Measurements from ENCODE around the gene GRK5.

Gene GRK5

GRCh38 chr10:119401671-119402395 is 194.5 kb downstream of the GRK5 start:
- Histone ChIP-seq H3K4me3 (ENCODE audit: low read depth in 1 of 2, low read length in 2 of 2) (no peak overlapping the region), H3K9me3 (ENCODE audit: control insufficient read depth in 1 of 2, low read length in 2 of 2) (no peaks in the 10 kb centered on the region), H3K27me3 (ENCODE audit: control insufficient read depth in 1 of 2, insufficient read depth in 2 of 2, low read length in 2 of 2) (no peaks in the 10 kb centered on the region), H3K4me1 (ENCODE audit: control insufficient read depth in 1 of 2, insufficient read depth in 2 of 2, low read length in 2 of 2) (peaks cover 8 to 22% of the 10 kb centered on the region in 2 donors), H3K36me3 (ENCODE audit: control insufficient read depth in 1 of 2, insufficient read depth in 2 of 2, low read length in 2 of 2) (peaks cover 3 to 5% of the 10 kb centered on the region in 2 donors), H3K27ac (ENCODE audit: low read depth, low read length) (peak overlapping the region; percentile 43), H3K9ac (ENCODE audit: low read depth in 1 of 2, low read length in 2 of 2) (no peak overlapping the region)

GRCh38 chr10:119403921-119404320 is 196.6 kb downstream of the GRK5 start:
- Histone ChIP-seq H3K4me3 (ENCODE audit: low read depth in 1 of 2, low read length in 2 of 2) (no peak overlapping the region), H3K4me1 (ENCODE audit: control insufficient read depth in 1 of 2, insufficient read depth in 2 of 2, low read length in 2 of 2) (peaks cover 8 to 22% of the 10 kb centered on the region in 2 donors), H3K9ac (ENCODE audit: low read depth in 1 of 2, low read length in 2 of 2) (no peak overlapping the region), H3K9me3 (ENCODE audit: control insufficient read depth in 1 of 2, low read length in 2 of 2) (no peaks in the 10 kb centered on the region), H3K27ac (ENCODE audit: low read depth, low read length) (no peak overlapping the region), H3K36me3 (ENCODE audit: control insufficient read depth in 1 of 2, insufficient read depth in 2 of 2, low read length in 2 of 2) (peaks cover 3% of the 10 kb centered on the region in 2 donors), H3K27me3 (ENCODE audit: control insufficient read depth in 1 of 2, insufficient read depth in 2 of 2, low read length in 2 of 2) (no peaks in the 10 kb centered on the region)

GRCh38 chr10:119404719-119405519 is 197.5 kb downstream of the GRK5 start:
- Histone ChIP-seq H3K27me3 (ENCODE audit: control insufficient read depth in 1 of 2, insufficient read depth in 2 of 2, low read length in 2 of 2) (no peaks in the 10 kb centered on the region), H3K9me3 (ENCODE audit: control insufficient read depth in 1 of 2, low read length in 2 of 2) (no peaks in the 10 kb centered on the region), H3K27ac (ENCODE audit: low read depth, low read length) (no peak overlapping the region), H3K4me3 (ENCODE audit: low read depth in 1 of 2, low read length in 2 of 2) (no peak overlapping the region), H3K36me3 (ENCODE audit: control insufficient read depth in 1 of 2, insufficient read depth in 2 of 2, low read length in 2 of 2) (peaks cover 3% of the 10 kb centered on the region in 2 donors), H3K9ac (ENCODE audit: low read depth in 1 of 2, low read length in 2 of 2) (no peak overlapping the region), H3K4me1 (ENCODE audit: control insufficient read depth in 1 of 2, insufficient read depth in 2 of 2, low read length in 2 of 2) (peaks cover 8 to 22% of the 10 kb centered on the region in 2 donors)

GRCh38 chr10:119405520-119405807 is 198.1 kb downstream of the GRK5 start:
- H3K4me1 ChIP-seq (ENCODE audit: control insufficient read depth in 1 of 2, insufficient read depth in 2 of 2, low read length in 2 of 2), result peaks cover 13 to 22% of the 10 kb centered on the region in 2 donors
- no peak overlapping the region for H3K9ac ChIP-seq (ENCODE audit: low read depth in 1 of 2, low read length in 2 of 2)
- H3K27ac ChIP-seq (ENCODE audit: low read depth, low read length), result no peak overlapping the region
- H3K9me3 ChIP-seq (ENCODE audit: control insufficient read depth in 1 of 2, low read length in 2 of 2), result no peaks in the 10 kb centered on the region
- H3K36me3 ChIP-seq (ENCODE audit: control insufficient read depth in 1 of 2, insufficient read depth in 2 of 2, low read length in 2 of 2), result peaks cover 3% of the 10 kb centered on the region in 2 donors
- H3K27me3 ChIP-seq (ENCODE audit: control insufficient read depth in 1 of 2, insufficient read depth in 2 of 2, low read length in 2 of 2), result no peaks in the 10 kb centered on the region
- H3K4me3 ChIP-seq (ENCODE audit: low read depth in 1 of 2, low read length in 2 of 2), result no peak overlapping the region

GRCh38 chr10:119406137-119406536 is 198.8 kb downstream of the GRK5 start:
- no peaks in the 10 kb centered on the region for H3K27me3 ChIP-seq (ENCODE audit: control insufficient read depth in 1 of 2, insufficient read depth in 2 of 2, low read length in 2 of 2)
- peak overlapping the region; percentile 49 for H3K27ac ChIP-seq (ENCODE audit: low read depth, low read length)
- H3K4me1 ChIP-seq (ENCODE audit: control insufficient read depth in 1 of 2, insufficient read depth in 2 of 2, low read length in 2 of 2), result peaks cover 14 to 22% of the 10 kb centered on the region in 2 donors
- no peak overlapping the region for H3K9ac ChIP-seq (ENCODE audit: low read depth in 1 of 2, low read length in 2 of 2)
- no peak overlapping the region for H3K4me3 ChIP-seq (ENCODE audit: low read depth in 1 of 2, low read length in 2 of 2)
- H3K9me3 ChIP-seq (ENCODE audit: control insufficient read depth in 1 of 2, low read length in 2 of 2), result no peaks in the 10 kb centered on the region
- peaks cover 3% of the 10 kb centered on the region in 2 donors for H3K36me3 ChIP-seq (ENCODE audit: control insufficient read depth in 1 of 2, insufficient read depth in 2 of 2, low read length in 2 of 2)

GRCh38 chr10:119406601-119407253 is 199.4 kb downstream of the GRK5 start:
- Histone ChIP-seq H3K36me3 (ENCODE audit: control insufficient read depth in 1 of 2, insufficient read depth in 2 of 2, low read length in 2 of 2) (peaks cover 0 to 3% of the 10 kb centered on the region in 2 donors), H3K4me1 (ENCODE audit: control insufficient read depth in 1 of 2, insufficient read depth in 2 of 2, low read length in 2 of 2) (peaks cover 9 to 17% of the 10 kb centered on the region in 2 donors), H3K4me3 (ENCODE audit: low read depth in 1 of 2, low read length in 2 of 2) (no peak overlapping the region), H3K27ac (ENCODE audit: low read depth, low read length) (peak overlapping the region; percentile 49), H3K9ac (ENCODE audit: low read depth in 1 of 2, low read length in 2 of 2) (no peak overlapping the region), H3K27me3 (ENCODE audit: control insufficient read depth in 1 of 2, insufficient read depth in 2 of 2, low read length in 2 of 2) (no peaks in the 10 kb centered on the region), H3K9me3 (ENCODE audit: control insufficient read depth in 1 of 2, low read length in 2 of 2) (no peaks in the 10 kb centered on the region)

- Histone ChIP-seq H3K9me3 (ENCODE audit: control insufficient read depth in 1 of 2, low read length in 2 of 2) (no peaks in the 10 kb centered on the region), H3K27ac (ENCODE audit: low read depth, low read length) (no peak overlapping the region), H3K9ac (ENCODE audit: low read depth in 1 of 2, low read length in 2 of 2) (no peak overlapping the region), H3K4me1 (ENCODE audit: control insufficient read depth in 1 of 2, insufficient read depth in 2 of 2, low read length in 2 of 2) (peaks cover 12 to 14% of the 10 kb centered on the region in 2 donors), H3K4me3 (ENCODE audit: low read depth in 1 of 2, low read length in 2 of 2) (no peak overlapping the region), H3K27me3 (ENCODE audit: control insufficient read depth in 1 of 2, insufficient read depth in 2 of 2, low read length in 2 of 2) (no peaks in the 10 kb centered on the region), H3K36me3 (ENCODE audit: control insufficient read depth in 1 of 2, insufficient read depth in 2 of 2, low read length in 2 of 2) (peaks cover 0 to 3% of the 10 kb centered on the region in 2 donors)
These were observed 199.9 kb downstream of the GRK5 start for GRCh38 chr10:119407254-119407777.

GRCh38 chr10:119408072-119408471 is 200.7 kb downstream of the GRK5 start:
- Histone ChIP-seq H3K27me3 (ENCODE audit: control insufficient read depth in 1 of 2, insufficient read depth in 2 of 2, low read length in 2 of 2) (no peaks in the 10 kb centered on the region), H3K27ac (ENCODE audit: low read depth, low read length) (no peak overlapping the region), H3K36me3 (ENCODE audit: control insufficient read depth in 1 of 2, insufficient read depth in 2 of 2, low read length in 2 of 2) (peaks cover 0 to 3% of the 10 kb centered on the region in 2 donors), H3K4me3 (ENCODE audit: low read depth in 1 of 2, low read length in 2 of 2) (no peak overlapping the region), H3K4me1 (ENCODE audit: control insufficient read depth in 1 of 2, insufficient read depth in 2 of 2, low read length in 2 of 2) (peaks cover 16 to 19% of the 10 kb centered on the region in 2 donors), H3K9ac (ENCODE audit: low read depth in 1 of 2, low read length in 2 of 2) (no peak overlapping the region), H3K9me3 (ENCODE audit: control insufficient read depth in 1 of 2, low read length in 2 of 2) (no peaks in the 10 kb centered on the region)

GRCh38 chr10:119408969-119409371 is 201.6 kb downstream of the GRK5 start:
- peaks cover 0 to 3% of the 10 kb centered on the region in 2 donors for H3K36me3 ChIP-seq (ENCODE audit: control insufficient read depth in 1 of 2, insufficient read depth in 2 of 2, low read length in 2 of 2)
- peaks cover 22 to 24% of the 10 kb centered on the region in 2 donors for H3K4me1 ChIP-seq (ENCODE audit: control insufficient read depth in 1 of 2, insufficient read depth in 2 of 2, low read length in 2 of 2)
- no peak overlapping the region for H3K4me3 ChIP-seq (ENCODE audit: low read depth in 1 of 2, low read length in 2 of 2)
- H3K27me3 ChIP-seq (ENCODE audit: control insufficient read depth in 1 of 2, insufficient read depth in 2 of 2, low read length in 2 of 2), result no peaks in the 10 kb centered on the region
- H3K9me3 ChIP-seq (ENCODE audit: control insufficient read depth in 1 of 2, low read length in 2 of 2), result no peaks in the 10 kb centered on the region
- peak overlapping the region; percentile 70 for H3K27ac ChIP-seq (ENCODE audit: low read depth, low read length)
- no peak overlapping the region for H3K9ac ChIP-seq (ENCODE audit: low read depth in 1 of 2, low read length in 2 of 2)

GRCh38 chr10:119409385-119409784 is 202.0 kb downstream of the GRK5 start:
- H3K36me3 ChIP-seq (ENCODE audit: control insufficient read depth in 1 of 2, insufficient read depth in 2 of 2, low read length in 2 of 2), result peaks cover 0 to 3% of the 10 kb centered on the region in 2 donors
- no peaks in the 10 kb centered on the region for H3K9me3 ChIP-seq (ENCODE audit: control insufficient read depth in 1 of 2, low read length in 2 of 2)
- H3K9ac ChIP-seq (ENCODE audit: low read depth in 1 of 2, low read length in 2 of 2), result no peak overlapping the region
- no peak overlapping the region for H3K4me3 ChIP-seq (ENCODE audit: low read depth in 1 of 2, low read length in 2 of 2)
- no peaks in the 10 kb centered on the region for H3K27me3 ChIP-seq (ENCODE audit: control insufficient read depth in 1 of 2, insufficient read depth in 2 of 2, low read length in 2 of 2)
- H3K27ac ChIP-seq (ENCODE audit: low read depth, low read length), result peak overlapping the region; percentile 70
- peaks cover 22 to 24% of the 10 kb centered on the region in 2 donors for H3K4me1 ChIP-seq (ENCODE audit: control insufficient read depth in 1 of 2, insufficient read depth in 2 of 2, low read length in 2 of 2)
